Ishikawa (cell line): ENCODE measurements around the gene ARHGAP8.

ENCODE experiments used
- CEBPB ChIP-seq: IDR thresholded peaks from 2 replicates; pipeline ENCODE4 v1.6.1; 2012
- CREB1 ChIP-seq: IDR thresholded peaks from 2 replicates; pipeline ENCODE4 v1.6.1; 2012; ENCODE audit warnings: low read depth
- EGR1 ChIP-seq: IDR thresholded peaks from 2 replicates; pipeline ENCODE4 v1.6.1; 2012
- EP300 ChIP-seq: IDR thresholded peaks from 2 replicates; pipeline ENCODE4 v1.6.1; 2012; ENCODE audit warnings: borderline replicate concordance
- FOXM1 ChIP-seq: IDR thresholded peaks from 2 replicates; pipeline ENCODE4 v1.6.1; 2012; ENCODE audit warnings: low read depth, borderline replicate concordance
- MAX ChIP-seq: IDR thresholded peaks from 2 replicates; pipeline ENCODE4 v1.6.1; 2012
- NFIC ChIP-seq: IDR thresholded peaks from 2 replicates; pipeline ENCODE4 v1.6.1; 2012
- RAD21 ChIP-seq: IDR thresholded peaks from 2 replicates; pipeline ENCODE4 v1.6.1; 2012; ENCODE audit warnings: low read depth
- REST ChIP-seq: IDR thresholded peaks from 2 replicates; pipeline ENCODE4 v1.6.1; 2012; ENCODE audit warnings: low read depth, mild to moderate bottlenecking
- TAF1 ChIP-seq: IDR thresholded peaks from 2 replicates; pipeline ENCODE4 v1.6.1; 2012; ENCODE audit warnings: low read depth, mild to moderate bottlenecking
- TCF12 ChIP-seq: IDR thresholded peaks from 2 replicates; pipeline ENCODE4 v1.6.1; 2012; ENCODE audit warnings: low read depth
- TEAD4 ChIP-seq: IDR thresholded peaks from 2 replicates; pipeline ENCODE4 v1.6.1; 2012
- YY1 ChIP-seq: IDR thresholded peaks from 2 replicates; pipeline ENCODE4 v1.6.1; 2012; ENCODE audit warnings: low read depth
- ZBTB7A ChIP-seq: IDR thresholded peaks from 2 replicates; pipeline ENCODE4 v1.6.1; 2012; ENCODE audit warnings: low read depth
- TF ChIP-seq, protein P1 (sequence below): IDR thresholded peaks from 2 replicates; pipeline ENCODE4 v1.6.1; 2012

The ARHGAP8 gene

DNA sequence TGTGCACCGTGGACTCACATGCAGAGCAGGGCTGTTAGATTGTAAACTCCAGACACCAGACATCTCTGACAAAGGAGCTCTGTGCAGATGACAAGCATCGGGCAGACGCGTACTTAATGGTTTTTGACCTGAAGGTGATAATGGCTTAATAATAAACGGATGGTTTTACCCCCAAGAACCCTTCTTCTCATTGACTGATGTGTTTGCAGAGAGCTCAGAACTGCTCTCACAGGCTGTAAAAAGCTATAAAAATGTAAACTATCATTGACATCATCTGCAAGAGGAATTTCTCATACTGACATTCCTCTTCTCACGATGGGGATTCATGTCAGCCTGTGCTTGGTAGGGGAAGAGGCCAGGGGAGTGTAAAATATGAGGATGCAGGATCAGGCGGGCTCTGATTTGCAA, 8.6 kb upstream of the ARHGAP8 start:
- no peak for TF ChIP-seq TCF12

- no peak for TF ChIP-seq MAX
- no peak for TF ChIP-seq CEBPB
- TF ChIP-seq EP300: no peak
- TF ChIP-seq YY1: no peak
- no peak for TF ChIP-seq TEAD4
- TF ChIP-seq CREB1: no peak
- TF ChIP-seq ZBTB7A: no peak
- no peak for TF ChIP-seq EGR1
- TF ChIP-seq FOXM1: no peak
- TF ChIP-seq TAF1: no peak
Measured at GRCh38 chr22:44745853-44746789, 6.3 kb upstream of the ARHGAP8 start.

- no peak for TF ChIP-seq ZBTB7A
- TF ChIP-seq RAD21: no peak
- TF ChIP-seq REST: no peak
- no peak for TF ChIP-seq TAF1
- TF ChIP-seq NFIC: no peak
- no peak for TF ChIP-seq MAX
- TF ChIP-seq CREB1: no peak
- TF ChIP-seq FOXM1: no peak
- TF ChIP-seq, protein P1, sequence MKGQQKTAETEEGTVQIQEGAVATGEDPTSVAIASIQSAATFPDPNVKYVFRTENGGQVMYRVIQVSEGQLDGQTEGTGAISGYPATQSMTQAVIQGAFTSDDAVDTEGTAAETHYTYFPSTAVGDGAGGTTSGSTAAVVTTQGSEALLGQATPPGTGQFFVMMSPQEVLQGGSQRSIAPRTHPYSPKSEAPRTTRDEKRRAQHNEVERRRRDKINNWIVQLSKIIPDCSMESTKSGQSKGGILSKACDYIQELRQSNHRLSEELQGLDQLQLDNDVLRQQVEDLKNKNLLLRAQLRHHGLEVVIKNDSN: no peak
- TF ChIP-seq TCF12: no peak
- TF ChIP-seq TEAD4: no peak
- TF ChIP-seq EGR1: no peak
- no peak for TF ChIP-seq EP300
- no peak for TF ChIP-seq CEBPB
- TF ChIP-seq YY1: no peak
Measured at GRCh38 chr22:44748524-44748923, 3.9 kb upstream of the ARHGAP8 start.

GRCh38 chr22:44750481-44750880, 1.9 kb upstream of the ARHGAP8 start:
- TF ChIP-seq NFIC: no peak
- TF ChIP-seq FOXM1: no peak
- no peak for TF ChIP-seq TCF12
- no peak for TF ChIP-seq CEBPB
- TF ChIP-seq MAX: no peak
- TF ChIP-seq RAD21: no peak
- no peak for TF ChIP-seq EP300
- TF ChIP-seq EGR1: no peak
- TF ChIP-seq TAF1: no peak
- no peak for TF ChIP-seq TEAD4
- TF ChIP-seq, protein P1: no peak
- TF ChIP-seq CREB1: no peak
- TF ChIP-seq ZBTB7A: no peak
- no peak for TF ChIP-seq YY1
- TF ChIP-seq REST: no peak

- TF ChIP-seq MAX (peak; percentile 24; the same call in 1 of the 2 replicates), TEAD4 (peak; percentile 27; the same call in 1 of the 2 replicates), RAD21 (no peak), CEBPB (no peak), NFIC (peak; percentile 76), TCF12 (no peak)
- TF ChIP-seq, protein P1: no peak
Measured at GRCh38 chr22:44753189-44754042, 1.0 kb downstream of the ARHGAP8 start.
